GM13976 (cell line): ENCODE measurements around the gene LRFN5.

Source experiments
- DNase-seq: peaks from one replicate; pipeline ENCODE4 v3.0.0; 2012; ENCODE audit warnings: low spot score
- CTCF ChIP-seq: IDR thresholded peaks from 2 replicates; pipeline ENCODE4 v1.5.1; 2012; ENCODE audit warnings: borderline replicate concordance, mild to moderate bottlenecking; ENCODE audit not compliant: insufficient read depth; ENCODE audit errors: extremely low read depth, missing control alignments, control extremely low read depth
- in situ Hi-C: fragments of 300-500 bp; cut with MboI; formaldehyde crosslinking; loops from one replicate; pipeline ENCODE4 v1.12.0; 2022; ENCODE audit warnings: low sequenced_read_pairs, mixed read lengths, inconsistent platforms; ENCODE audit not compliant: unreplicated experiment

The LRFN5 gene

GRCh38 chr14:41608681-41609390, 2.2 kb downstream of the LRFN5 start:
- in situ Hi-C loops, result loop anchor here (25.0 kb wide), 1 partner anchor 1672 kb away; no protein-coding TSS in a partner anchor
- TF ChIP-seq CTCF, result no peak
- DNase-seq, result no peak

GRCh38 chr14:41609704-41610183, 3.1 kb downstream of the LRFN5 start:
- no peak for TF ChIP-seq CTCF
- in situ Hi-C loops, result loop anchor here (25.0 kb wide), 1 partner anchor 1672 kb away; no protein-coding TSS in a partner anchor
- no peak for DNase-seq

GRCh38 chr14:41615011-41615595, 8.4 kb downstream of the LRFN5 start:
- in situ Hi-C loops, result loop anchor here (25.0 kb wide), 1 partner anchor 1678 kb away; no protein-coding TSS in a partner anchor
- DNase-seq, result no peak
- TF ChIP-seq CTCF, result no peak

- no peak for TF ChIP-seq CTCF
- DNase-seq, result no peak
- in situ Hi-C loops, result loop anchor here (25.0 kb wide), 1 partner anchor 1686 kb away; no protein-coding TSS in a partner anchor
Observed at GRCh38 chr14:41623736-41624135, 17.1 kb downstream of the LRFN5 start.

- TF ChIP-seq CTCF, result no peak
- in situ Hi-C loops, result no loop called here
Observed at GRCh38 chr14:41629876-41630275, 23.2 kb downstream of the LRFN5 start.

GRCh38 chr14:41634286-41634685, 27.6 kb downstream of the LRFN5 start:
- no peak for TF ChIP-seq CTCF
- no peak for DNase-seq
- in situ Hi-C loops, result no loop called here

More at GRCh38 chr14:41629876-41630275, 23.2 kb downstream of the LRFN5 start:
- DNase-seq, result no peak
